IPS-18c (cell line): Measurements from ENCODE around the gene TRPV3.

Experiments used
- H3K4me3 ChIP-seq: 2 replicates; pipeline ENCODE4 v1.7.0; 2013; ENCODE audit warnings: low read depth, mild to moderate bottlenecking, low read length, moderate library complexity; ENCODE audit not compliant: insufficient read depth
- H3K9me3 ChIP-seq: one replicate; pipeline ENCODE4 v1.6.1; 2013; ENCODE audit warnings: mild to moderate bottlenecking, low read length, moderate library complexity; ENCODE audit not compliant: control insufficient read depth, insufficient read depth

TRPV3 gene

GRCh38 chr17:3557768-3558583 is at the start of gene TRPV3:
Gene TRPV3, minus strand, starts transcription at chr17:3557812. Its CDS starts 2,962 bp downstream, at chr17:3554850.
- Histone ChIP-seq H3K4me3 (no peak within 1 kb of the TSS), H3K9me3 (no peaks in the 10 kb centered on the region)

GRCh38 chr17:3603870-3604259 is 46.3 kb upstream of the TRPV3 start:
- Histone ChIP-seq H3K9me3 (peaks cover 6% of the 10 kb centered on the region), H3K4me3 (no peak overlapping the region)

GRCh38 chr17:3603119-3603869 is 45.7 kb upstream of the TRPV3 start:
- Histone ChIP-seq H3K9me3 (peaks cover 6% of the 10 kb centered on the region), H3K4me3 (no peak overlapping the region)

- peaks cover 6% of the 10 kb centered on the region for H3K9me3 ChIP-seq
- H3K4me3 ChIP-seq, result no peak overlapping the region
Measured at GRCh38 chr17:3602499-3602898, 44.9 kb upstream of the TRPV3 start.

- Histone ChIP-seq H3K9me3 (peaks cover 2% of the 10 kb centered on the region), H3K4me3 (no peak overlapping the region)
Measured at GRCh38 chr17:3600529-3601205, 43.1 kb upstream of the TRPV3 start.

GRCh38 chr17:3598078-3598477 is 40.5 kb upstream of the TRPV3 start:
- no peaks in the 10 kb centered on the region for H3K9me3 ChIP-seq
- no peak overlapping the region for H3K4me3 ChIP-seq

GRCh38 chr17:3596804-3597464 is 39.3 kb upstream of the TRPV3 start:
- H3K9me3 ChIP-seq, result no peaks in the 10 kb centered on the region
- no peak overlapping the region for H3K4me3 ChIP-seq

- Histone ChIP-seq H3K4me3 (no peak overlapping the region), H3K9me3 (no peaks in the 10 kb centered on the region)
Measured at GRCh38 chr17:3594976-3595375, 37.4 kb upstream of the TRPV3 start.

- Histone ChIP-seq H3K4me3 (no peak overlapping the region), H3K9me3 (no peaks in the 10 kb centered on the region)
Measured at GRCh38 chr17:3594051-3594800, 36.6 kb upstream of the TRPV3 start.

- Histone ChIP-seq H3K4me3 (no peak overlapping the region), H3K9me3 (no peaks in the 10 kb centered on the region)
Measured at GRCh38 chr17:3593384-3593783, 35.8 kb upstream of the TRPV3 start.

GRCh38 chr17:3592216-3592860 is 34.7 kb upstream of the TRPV3 start:
- H3K9me3 ChIP-seq, result no peaks in the 10 kb centered on the region
- no peak overlapping the region for H3K4me3 ChIP-seq

- Histone ChIP-seq H3K4me3 (no peak overlapping the region), H3K9me3 (no peaks in the 10 kb centered on the region)
Measured at GRCh38 chr17:3590768-3591167, 33.2 kb upstream of the TRPV3 start.

GRCh38 chr17:3590231-3590630 is 32.6 kb upstream of the TRPV3 start:
- Histone ChIP-seq H3K4me3 (no peak overlapping the region), H3K9me3 (no peaks in the 10 kb centered on the region)

- Histone ChIP-seq H3K9me3 (no peaks in the 10 kb centered on the region), H3K4me3 (no peak overlapping the region)
Measured at GRCh38 chr17:3589784-3590183, 32.2 kb upstream of the TRPV3 start.

GRCh38 chr17:3585826-3586225 is 28.2 kb upstream of the TRPV3 start:
- Histone ChIP-seq H3K4me3 (no peak overlapping the region), H3K9me3 (no peaks in the 10 kb centered on the region)

GRCh38 chr17:3583456-3583855 is 25.8 kb upstream of the TRPV3 start:
- Histone ChIP-seq H3K4me3 (no peak overlapping the region), H3K9me3 (no peaks in the 10 kb centered on the region)
